GM19193 (cell line): Measurements from ENCODE around the gene DOCK9.

Experiments used
- POLR2A ChIP-seq: IDR thresholded peaks from 4 replicates; pipeline ENCODE4 v1.6.1; 2011; ENCODE audit not compliant: insufficient read depth, insufficient read length; ENCODE audit errors: extremely low read depth

The DOCK9 gene

DNA sequence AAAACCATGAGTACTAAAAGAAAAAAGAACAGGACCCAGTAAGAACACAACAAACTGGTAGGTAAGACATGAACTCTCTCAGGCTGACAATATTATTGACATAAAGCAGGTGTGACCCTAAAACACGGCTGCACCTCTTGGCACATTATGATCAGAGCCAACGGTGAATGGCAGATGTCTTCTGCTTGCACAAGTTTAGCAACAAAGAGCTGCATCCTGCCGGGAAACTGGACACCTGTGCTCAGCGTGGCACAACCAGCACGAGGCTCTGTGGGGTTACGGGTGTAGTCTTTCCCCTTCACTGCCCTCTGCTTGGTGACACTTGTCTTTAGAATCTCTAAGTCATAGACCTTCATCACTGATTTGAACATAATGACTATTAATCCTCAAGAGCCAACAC lies 97.9 kb downstream of the DOCK9 start:
- TF ChIP-seq POLR2A, result no peak

DNA sequence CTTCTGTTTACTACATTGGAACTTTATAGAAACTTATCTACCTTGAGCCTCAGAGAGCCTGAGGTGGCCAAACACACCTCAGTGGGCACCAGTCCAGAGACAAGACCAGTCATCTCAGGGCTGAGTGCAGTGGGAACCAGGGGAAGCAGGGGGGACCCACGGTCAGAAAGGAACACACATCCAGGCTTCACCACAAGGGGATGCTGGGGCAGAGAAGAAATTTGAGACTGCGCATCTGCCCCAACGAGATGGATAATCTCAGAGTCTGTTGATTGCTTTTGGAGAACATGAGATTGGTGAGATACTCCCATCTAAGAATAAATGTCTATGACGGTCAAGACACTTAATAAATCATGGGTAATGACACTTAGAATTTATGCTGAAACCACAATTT lies 98.7 kb downstream of the DOCK9 start:
- no peak for TF ChIP-seq POLR2A

DNA sequence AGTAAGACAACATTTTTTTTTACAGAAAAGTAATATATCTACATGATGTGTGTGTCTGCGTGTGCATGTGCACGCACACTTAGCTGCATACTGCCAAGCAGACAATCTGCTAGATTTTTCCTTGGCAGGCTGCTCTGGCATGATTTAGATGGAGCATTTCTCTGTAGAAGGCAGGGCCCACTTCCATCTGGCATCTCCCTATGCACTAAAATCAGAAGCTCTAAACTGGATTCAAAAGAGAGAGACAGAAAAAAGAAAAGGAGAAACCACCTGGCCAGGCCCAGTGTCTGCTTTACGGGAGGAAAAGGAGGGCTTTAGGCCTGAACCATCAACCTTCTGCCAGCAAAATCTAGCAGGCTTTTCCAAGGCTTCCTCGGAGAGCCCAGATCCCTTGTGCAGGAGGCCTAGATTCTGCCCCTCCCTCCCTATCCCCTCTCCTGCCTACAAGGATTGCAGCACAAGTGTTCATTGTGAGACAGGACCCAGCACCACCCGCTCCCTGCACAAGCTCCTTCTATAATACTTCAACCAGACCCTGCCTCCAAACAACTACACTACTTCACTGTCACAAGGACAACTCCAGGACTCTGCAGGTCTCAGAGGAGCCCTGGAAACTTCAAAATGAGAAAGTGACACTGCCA lies 99.3 kb downstream of the DOCK9 start:
- TF ChIP-seq POLR2A, result no peak

DNA sequence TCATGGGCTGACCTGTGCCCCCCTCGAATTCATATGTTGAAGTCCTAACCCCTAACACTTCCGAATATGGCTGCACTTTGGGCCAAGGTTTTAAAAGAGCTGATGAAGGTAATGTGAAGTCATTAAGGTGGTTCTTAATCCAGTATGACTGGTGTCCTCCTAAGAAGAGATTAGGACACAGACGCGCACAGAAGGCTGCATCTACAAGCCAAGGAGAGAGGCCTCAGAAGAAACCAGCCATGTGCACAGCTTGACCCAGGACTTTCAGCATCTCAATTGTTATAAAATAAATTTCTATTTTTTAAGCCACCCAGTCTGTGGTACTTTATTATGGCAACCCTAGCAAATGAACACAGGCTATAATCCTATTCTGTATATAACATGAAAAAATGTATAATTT lies 99.9 kb downstream of the DOCK9 start:
- TF ChIP-seq POLR2A, result no peak

DNA sequence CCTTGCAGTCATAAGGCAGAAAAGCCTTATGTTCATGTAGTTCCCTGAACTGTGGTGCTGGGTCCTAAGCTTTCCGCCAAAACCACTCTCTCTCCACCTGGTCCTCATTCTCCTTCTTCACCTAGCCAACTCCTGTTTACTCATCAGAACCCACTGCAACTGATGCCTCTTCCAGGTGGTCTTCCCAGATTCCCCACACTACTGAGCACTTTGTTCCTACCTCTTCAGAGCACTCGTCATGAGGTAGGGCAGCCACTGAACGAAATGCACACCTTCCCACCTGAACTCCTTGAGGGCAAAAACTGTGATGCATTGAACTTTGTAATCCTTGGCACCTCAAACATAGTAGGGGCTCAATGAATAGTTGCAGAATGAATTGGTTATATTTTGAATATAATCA lies 100.4 kb downstream of the DOCK9 start:
- no peak for TF ChIP-seq POLR2A

DNA sequence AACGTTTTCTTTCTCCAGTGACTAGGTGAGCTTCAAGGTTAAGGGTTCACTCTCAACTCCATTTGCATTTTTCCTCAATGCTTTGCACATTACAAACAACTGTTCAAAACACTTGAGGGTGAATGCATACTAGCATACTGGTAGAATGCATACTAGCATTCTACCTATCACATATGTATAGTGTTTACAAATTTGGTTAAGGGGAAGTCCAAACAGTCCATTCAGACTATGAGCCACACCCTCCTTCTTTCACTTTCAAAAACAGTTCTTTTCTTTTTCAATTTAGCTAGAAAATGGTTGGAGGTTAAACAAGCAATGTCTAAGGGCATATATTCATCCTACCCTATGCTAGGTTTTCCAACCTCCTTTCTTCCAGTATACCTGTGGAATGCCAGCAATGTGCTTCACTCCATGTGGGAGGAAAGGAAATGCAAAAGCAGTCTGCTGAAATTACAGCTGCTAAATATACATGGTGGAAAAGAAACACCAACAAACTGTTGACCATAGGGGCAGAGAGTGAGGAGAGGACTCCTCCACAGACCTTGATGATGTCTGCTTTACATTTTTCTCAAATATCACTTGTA lies 102.6 kb downstream of the DOCK9 start:
- TF ChIP-seq POLR2A, result no peak

DNA sequence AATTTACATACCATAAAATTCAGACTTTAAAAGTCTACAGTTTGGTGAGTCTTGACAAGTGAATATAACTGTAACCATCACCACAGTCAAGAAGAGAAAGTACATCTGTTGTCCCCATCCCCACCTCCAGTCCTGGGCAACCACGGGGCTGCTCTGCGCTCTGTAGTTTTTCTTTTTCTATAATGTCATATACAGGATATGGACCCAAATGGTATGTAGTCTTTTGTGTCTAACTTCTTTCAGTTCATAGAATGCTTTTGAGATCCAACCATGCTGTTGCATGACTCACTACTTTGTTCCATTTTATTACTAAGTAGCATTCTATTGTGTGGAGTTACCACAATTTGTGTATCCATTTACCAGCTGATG lies 103.9 kb downstream of the DOCK9 start:
- TF ChIP-seq POLR2A, result no peak

DNA sequence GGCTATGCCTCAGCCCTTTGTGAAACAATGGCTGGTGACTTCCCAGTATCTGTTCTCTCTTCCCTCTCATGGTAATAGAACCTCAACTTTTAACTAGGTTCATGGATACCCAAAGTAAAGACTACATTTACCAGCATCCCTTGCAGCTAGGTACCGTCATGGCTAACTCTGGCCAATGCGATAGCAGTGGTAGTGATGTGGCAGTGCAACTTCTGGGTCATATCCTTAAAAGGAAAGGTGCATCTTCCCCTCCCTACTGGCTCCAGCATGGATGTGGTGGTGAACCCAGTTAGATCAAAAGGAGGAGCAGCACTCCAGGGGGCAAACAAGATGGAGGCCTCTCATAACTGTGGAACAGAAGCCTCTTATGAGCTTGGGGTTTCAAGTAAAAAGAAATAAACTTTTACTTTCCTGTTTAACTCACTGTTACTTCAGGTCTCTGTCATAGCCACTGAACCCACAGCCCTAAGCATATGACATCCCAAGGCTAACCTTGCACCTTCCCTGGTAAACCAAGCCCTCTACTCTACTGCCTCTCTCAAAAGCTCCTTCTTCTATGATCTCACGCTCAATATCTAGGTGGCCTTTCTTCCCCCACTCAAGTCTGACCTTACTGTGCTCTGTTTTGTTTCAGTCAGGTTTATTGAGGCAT lies 104.4 kb downstream of the DOCK9 start:
- no peak for TF ChIP-seq POLR2A

DNA sequence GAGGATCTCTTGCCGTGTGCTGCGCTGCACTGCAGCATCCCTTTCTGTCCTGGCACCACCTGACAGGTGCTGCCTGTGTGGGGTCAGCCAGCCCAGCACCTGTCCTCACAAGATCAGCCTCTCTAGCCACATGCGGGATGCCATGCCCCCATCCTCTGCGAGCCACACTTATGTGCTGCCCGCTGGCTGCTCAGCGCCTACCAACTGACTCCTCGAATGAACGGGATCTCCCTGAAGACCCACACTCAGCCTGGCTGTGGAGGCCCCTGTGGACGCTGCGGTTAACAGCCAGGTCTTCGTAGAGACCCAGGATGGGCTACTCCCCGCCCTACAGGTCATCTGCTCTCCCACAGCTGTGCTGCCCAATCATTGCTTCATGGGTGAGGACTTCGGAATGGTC lies 106.1 kb downstream of the DOCK9 start:
- no peak for TF ChIP-seq POLR2A

DNA sequence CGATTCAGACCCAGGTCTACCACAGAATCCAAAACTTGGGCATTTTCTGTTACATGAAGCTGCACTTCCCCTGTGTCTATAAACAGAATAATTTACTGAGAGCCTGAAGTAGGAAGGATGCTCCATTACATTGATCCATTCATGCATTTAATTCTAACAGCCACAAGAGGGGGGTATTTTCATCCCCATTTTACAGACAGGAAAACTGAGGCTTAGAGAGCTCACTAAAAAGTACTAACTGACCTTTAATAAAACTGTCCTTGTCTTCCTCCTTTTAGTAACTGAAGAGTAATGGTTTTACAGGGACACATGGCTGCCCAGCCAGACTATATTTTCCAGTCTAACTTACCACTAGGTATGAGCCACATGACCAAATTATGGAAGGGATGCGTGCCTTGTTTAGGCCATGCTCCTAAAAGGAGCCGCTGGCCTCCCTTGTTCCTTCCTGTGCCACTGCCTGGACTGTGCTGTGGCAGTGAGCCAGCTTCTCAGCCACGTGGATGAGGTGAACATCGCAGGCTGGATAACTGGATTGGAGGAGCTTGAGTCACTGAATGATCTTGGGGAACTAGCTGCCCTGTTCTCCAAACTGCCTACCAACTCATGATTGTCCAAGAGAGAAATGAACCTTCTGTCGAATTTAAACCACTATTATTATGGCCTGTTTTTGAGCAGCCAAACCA lies 108.3 kb downstream of the DOCK9 start:
- TF ChIP-seq POLR2A, result no peak

DNA sequence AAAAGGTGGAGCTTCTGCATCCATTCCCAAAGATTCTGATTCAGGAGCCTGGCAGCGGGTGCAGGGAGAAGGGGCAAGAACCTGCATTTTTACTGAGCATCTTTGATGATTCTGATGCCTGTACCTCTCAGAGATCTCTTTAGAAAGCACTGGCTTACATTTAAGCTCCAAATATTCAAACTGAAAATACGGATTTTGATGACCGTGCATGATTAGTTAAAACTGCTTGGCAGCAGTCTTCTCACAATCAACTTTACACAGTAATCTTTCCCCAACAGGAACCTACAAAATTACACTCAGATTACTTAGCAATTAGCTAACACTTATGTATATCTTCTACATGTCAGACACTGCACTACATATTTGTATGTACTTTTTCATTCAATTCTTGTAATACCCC lies 108.9 kb downstream of the DOCK9 start:
- TF ChIP-seq POLR2A, result no peak

DNA sequence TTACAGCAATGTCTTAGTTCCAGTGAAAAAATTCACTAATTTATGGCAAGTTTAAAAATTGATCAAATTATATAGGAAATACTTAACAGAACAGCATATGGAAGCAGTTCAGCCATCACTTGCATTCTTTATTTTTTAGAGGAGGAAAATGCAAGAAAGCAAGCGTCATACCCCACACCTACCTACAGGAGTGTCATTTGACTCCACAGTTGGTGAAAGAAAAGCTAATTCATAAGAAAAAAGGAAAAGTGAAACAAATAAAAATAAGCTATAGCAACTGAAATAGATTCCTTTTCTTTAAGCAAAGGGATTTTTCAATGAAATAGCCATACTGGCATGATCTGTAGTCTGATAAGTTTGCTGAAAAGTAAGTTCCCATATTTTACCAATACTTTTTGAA lies 111.0 kb downstream of the DOCK9 start:
- TF ChIP-seq POLR2A, result no peak

DNA sequence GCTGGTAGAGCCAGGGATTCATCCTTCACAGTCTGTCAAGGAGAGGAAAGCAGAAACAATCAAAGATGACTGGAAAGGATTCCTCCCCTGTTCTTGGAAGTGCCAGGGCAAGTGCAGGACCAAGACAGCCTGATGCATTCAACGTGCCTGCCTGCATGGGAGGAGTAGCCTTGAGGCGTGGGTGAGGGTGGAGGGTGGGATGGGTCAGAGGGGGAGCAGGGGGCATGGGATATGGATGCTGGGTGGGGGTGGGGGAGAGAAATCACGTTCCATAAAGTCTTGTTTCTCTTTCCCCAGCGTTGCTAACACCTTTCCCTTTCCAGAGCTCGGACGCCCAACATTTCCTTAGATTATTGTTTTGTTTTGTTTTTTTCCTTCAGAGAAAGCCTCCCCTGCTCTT lies 117.4 kb downstream of the DOCK9 start:
- TF ChIP-seq POLR2A, result no peak

DNA sequence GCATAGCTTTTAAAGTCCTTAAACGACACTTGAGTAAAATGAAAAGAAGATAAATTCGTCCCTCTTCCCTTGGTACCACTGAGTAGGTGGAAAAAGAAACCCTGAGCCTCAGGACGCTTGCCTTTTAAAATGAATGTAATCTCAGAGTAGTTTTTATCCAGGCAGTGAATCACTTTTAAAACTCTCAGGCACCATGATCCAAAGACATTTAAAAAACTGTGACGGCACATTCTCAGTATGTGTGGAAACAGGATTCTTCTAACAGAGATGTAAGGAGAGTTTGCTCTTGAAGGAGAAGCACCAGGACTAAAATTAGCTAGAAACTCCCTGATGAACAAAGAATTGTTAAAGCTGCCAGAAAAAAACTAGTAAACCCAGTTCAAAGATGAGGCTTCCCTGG lies 119.7 kb downstream of the DOCK9 start:
- no peak for TF ChIP-seq POLR2A

DNA sequence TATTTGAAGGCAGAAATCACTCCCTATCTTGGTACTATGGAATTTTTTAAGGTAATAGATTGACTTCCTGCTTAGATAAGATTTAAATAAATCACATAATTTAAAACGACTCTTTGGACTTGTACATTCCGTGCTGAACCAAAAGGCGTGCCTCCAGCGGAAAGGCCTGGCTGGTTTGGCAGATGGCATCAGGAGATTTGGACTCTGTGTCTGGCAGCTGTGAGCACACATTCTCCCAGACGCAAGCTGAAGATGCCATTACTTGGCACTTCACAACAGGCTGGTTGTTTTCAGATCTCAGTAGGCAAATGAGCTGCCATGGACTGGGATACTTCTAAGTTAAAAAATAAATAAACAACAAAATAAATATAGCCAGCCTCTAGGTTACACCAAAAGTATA lies 120.9 kb downstream of the DOCK9 start:
- no peak for TF ChIP-seq POLR2A

DNA sequence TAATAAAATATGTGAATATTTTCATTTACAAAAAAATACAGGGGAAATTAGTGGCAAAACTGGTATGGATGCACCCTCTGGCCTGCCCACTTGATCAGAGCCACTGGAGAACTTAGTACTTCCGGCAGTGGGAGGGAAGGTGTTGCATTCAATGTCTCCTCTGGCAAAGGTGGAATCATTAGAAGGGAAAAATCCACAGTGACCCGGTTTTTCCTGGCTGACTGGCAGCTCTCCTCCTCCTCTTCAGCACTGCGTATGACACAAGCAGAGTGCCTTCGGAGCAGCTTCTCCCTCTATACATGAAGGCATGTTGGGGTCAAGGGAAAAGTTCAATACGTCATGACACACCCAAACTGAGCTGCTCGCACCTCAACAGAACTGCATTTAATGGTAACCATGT lies 123.4 kb downstream of the DOCK9 start:
- TF ChIP-seq POLR2A, result no peak
